ENCODE measurements around the gene RGS6. TPM values are rescaled to one million over a fixed set of nuclear protein-coding genes. Genes with fewer than 3 reads are reported as not detected.

Gene RGS6
- total RNA-seq, 1 donor from 2014 or later: 5.2 TPM

GRCh38 chr14:72573725-72574417 lies 641.6 kb downstream of the RGS6 start:
- H3K27me3 ChIP-seq (ENCODE audit: control insufficient read depth in 3 of 3, insufficient read depth in 3 of 3, low read length in 3 of 3): peaks cover 0 to 2% (median 0%) of the 10 kb centered on the region in 3 donors
- H3K9me3 ChIP-seq (ENCODE audit: control insufficient read depth in 3 of 3, low read length in 3 of 3): no peaks in the 10 kb centered on the region
- H3K27ac ChIP-seq (ENCODE audit: low read depth, low read length): no peak overlapping the region
- no peak overlapping the region for H3K4me3 ChIP-seq (ENCODE audit: low read length in 3 of 3)
- H3K9ac ChIP-seq (ENCODE audit: low read depth in 1 of 3, low read length in 3 of 3): no peak overlapping the region
- H3K4me1 ChIP-seq (ENCODE audit: control insufficient read depth in 3 of 3, insufficient read depth in 3 of 3, low read length in 3 of 3): peaks cover 0 to 5% (median 5%) of the 10 kb centered on the region in 3 donors
- no peaks in the 10 kb centered on the region for H3K36me3 ChIP-seq (ENCODE audit: control insufficient read depth in 3 of 3, insufficient read depth in 3 of 3, low read length in 3 of 3)

GRCh38 chr14:72574715-72575114 lies 642.5 kb downstream of the RGS6 start:
- Histone ChIP-seq H3K36me3 (ENCODE audit: control insufficient read depth in 3 of 3, insufficient read depth in 3 of 3, low read length in 3 of 3) (no peaks in the 10 kb centered on the region), H3K27ac (ENCODE audit: low read depth, low read length) (no peak overlapping the region), H3K4me1 (ENCODE audit: control insufficient read depth in 3 of 3, insufficient read depth in 3 of 3, low read length in 3 of 3) (peaks cover 0 to 5% (median 5%) of the 10 kb centered on the region in 3 donors), H3K27me3 (ENCODE audit: control insufficient read depth in 3 of 3, insufficient read depth in 3 of 3, low read length in 3 of 3) (peaks cover 0 to 2% (median 0%) of the 10 kb centered on the region in 3 donors), H3K9me3 (ENCODE audit: control insufficient read depth in 3 of 3, low read length in 3 of 3) (no peaks in the 10 kb centered on the region), H3K4me3 (ENCODE audit: low read length in 3 of 3) (no peak overlapping the region), H3K9ac (ENCODE audit: low read depth in 1 of 3, low read length in 3 of 3) (no peak overlapping the region)

GRCh38 chr14:72576258-72576657 lies 644.0 kb downstream of the RGS6 start:
- Histone ChIP-seq H3K36me3 (ENCODE audit: control insufficient read depth in 3 of 3, insufficient read depth in 3 of 3, low read length in 3 of 3) (no peaks in the 10 kb centered on the region), H3K27me3 (ENCODE audit: control insufficient read depth in 3 of 3, insufficient read depth in 3 of 3, low read length in 3 of 3) (peaks cover 0 to 2% (median 0%) of the 10 kb centered on the region in 3 donors), H3K4me3 (ENCODE audit: low read length in 3 of 3) (no peak overlapping the region), H3K4me1 (ENCODE audit: control insufficient read depth in 3 of 3, insufficient read depth in 3 of 3, low read length in 3 of 3) (peaks cover 0 to 5% (median 5%) of the 10 kb centered on the region in 3 donors), H3K9ac (ENCODE audit: low read depth in 1 of 3, low read length in 3 of 3) (no peak overlapping the region), H3K27ac (ENCODE audit: low read depth, low read length) (no peak overlapping the region), H3K9me3 (ENCODE audit: control insufficient read depth in 3 of 3, low read length in 3 of 3) (no peaks in the 10 kb centered on the region)

GRCh38 chr14:72577521-72577920 lies 645.3 kb downstream of the RGS6 start:
- Histone ChIP-seq H3K36me3 (ENCODE audit: control insufficient read depth in 3 of 3, insufficient read depth in 3 of 3, low read length in 3 of 3) (no peaks in the 10 kb centered on the region), H3K9ac (ENCODE audit: low read depth in 1 of 3, low read length in 3 of 3) (no peak overlapping the region), H3K27me3 (ENCODE audit: control insufficient read depth in 3 of 3, insufficient read depth in 3 of 3, low read length in 3 of 3) (peaks cover 0 to 2% (median 0%) of the 10 kb centered on the region in 3 donors), H3K27ac (ENCODE audit: low read depth, low read length) (no peak overlapping the region), H3K4me1 (ENCODE audit: control insufficient read depth in 3 of 3, insufficient read depth in 3 of 3, low read length in 3 of 3) (peaks cover 0 to 5% (median 5%) of the 10 kb centered on the region in 3 donors), H3K4me3 (ENCODE audit: low read length in 3 of 3) (no peak overlapping the region), H3K9me3 (ENCODE audit: control insufficient read depth in 3 of 3, low read length in 3 of 3) (no peaks in the 10 kb centered on the region)

GRCh38 chr14:72578514-72578913 lies 646.3 kb downstream of the RGS6 start:
- no peak overlapping the region for H3K9ac ChIP-seq (ENCODE audit: low read depth in 1 of 3, low read length in 3 of 3)
- H3K9me3 ChIP-seq (ENCODE audit: control insufficient read depth in 3 of 3, low read length in 3 of 3): no peaks in the 10 kb centered on the region
- no peak overlapping the region for H3K4me3 ChIP-seq (ENCODE audit: low read length in 3 of 3)
- peaks cover 0 to 2% (median 0%) of the 10 kb centered on the region in 3 donors for H3K27me3 ChIP-seq (ENCODE audit: control insufficient read depth in 3 of 3, insufficient read depth in 3 of 3, low read length in 3 of 3)
- H3K36me3 ChIP-seq (ENCODE audit: control insufficient read depth in 3 of 3, insufficient read depth in 3 of 3, low read length in 3 of 3): no peaks in the 10 kb centered on the region
- no peak overlapping the region for H3K27ac ChIP-seq (ENCODE audit: low read depth, low read length)
- H3K4me1 ChIP-seq (ENCODE audit: control insufficient read depth in 3 of 3, insufficient read depth in 3 of 3, low read length in 3 of 3): peaks cover 0 to 5% (median 5%) of the 10 kb centered on the region in 3 donors

GRCh38 chr14:72582582-72582981 lies 650.4 kb downstream of the RGS6 start:
- Histone ChIP-seq H3K4me1 (ENCODE audit: control insufficient read depth in 3 of 3, insufficient read depth in 3 of 3, low read length in 3 of 3) (no peaks in the 10 kb centered on the region), H3K9ac (ENCODE audit: low read depth in 1 of 3, low read length in 3 of 3) (no peak overlapping the region), H3K9me3 (ENCODE audit: control insufficient read depth in 3 of 3, low read length in 3 of 3) (no peaks in the 10 kb centered on the region), H3K27ac (ENCODE audit: low read depth, low read length) (no peak overlapping the region), H3K4me3 (ENCODE audit: low read length in 3 of 3) (no peak overlapping the region), H3K27me3 (ENCODE audit: control insufficient read depth in 3 of 3, insufficient read depth in 3 of 3, low read length in 3 of 3) (no peaks in the 10 kb centered on the region), H3K36me3 (ENCODE audit: control insufficient read depth in 3 of 3, insufficient read depth in 3 of 3, low read length in 3 of 3) (no peaks in the 10 kb centered on the region)

GRCh38 chr14:72583316-72584272 lies 651.4 kb downstream of the RGS6 start:
- Histone ChIP-seq H3K9ac (ENCODE audit: low read depth in 1 of 3, low read length in 3 of 3) (no peak overlapping the region), H3K9me3 (ENCODE audit: control insufficient read depth in 3 of 3, low read length in 3 of 3) (no peaks in the 10 kb centered on the region), H3K4me3 (ENCODE audit: low read length in 3 of 3) (no peak overlapping the region), H3K4me1 (ENCODE audit: control insufficient read depth in 3 of 3, insufficient read depth in 3 of 3, low read length in 3 of 3) (no peaks in the 10 kb centered on the region), H3K36me3 (ENCODE audit: control insufficient read depth in 3 of 3, insufficient read depth in 3 of 3, low read length in 3 of 3) (no peaks in the 10 kb centered on the region), H3K27me3 (ENCODE audit: control insufficient read depth in 3 of 3, insufficient read depth in 3 of 3, low read length in 3 of 3) (no peaks in the 10 kb centered on the region), H3K27ac (ENCODE audit: low read depth, low read length) (no peak overlapping the region)

- no peak overlapping the region for H3K27ac ChIP-seq (ENCODE audit: low read depth, low read length)
- H3K4me1 ChIP-seq (ENCODE audit: control insufficient read depth in 3 of 3, insufficient read depth in 3 of 3, low read length in 3 of 3): peaks cover 0 to 3% (median 3%) of the 10 kb centered on the region in 3 donors
- no peaks in the 10 kb centered on the region for H3K27me3 ChIP-seq (ENCODE audit: control insufficient read depth in 3 of 3, insufficient read depth in 3 of 3, low read length in 3 of 3)
- no peaks in the 10 kb centered on the region for H3K36me3 ChIP-seq (ENCODE audit: control insufficient read depth in 3 of 3, insufficient read depth in 3 of 3, low read length in 3 of 3)
- H3K9ac ChIP-seq (ENCODE audit: low read depth in 1 of 3, low read length in 3 of 3): no peak overlapping the region
- no peak overlapping the region for H3K4me3 ChIP-seq (ENCODE audit: low read length in 3 of 3)
- no peaks in the 10 kb centered on the region for H3K9me3 ChIP-seq (ENCODE audit: control insufficient read depth in 3 of 3, low read length in 3 of 3)
Observed at GRCh38 chr14:72588521-72588920, 656.3 kb downstream of the RGS6 start.

- H3K36me3 ChIP-seq (ENCODE audit: control insufficient read depth in 3 of 3, insufficient read depth in 3 of 3, low read length in 3 of 3): no peaks in the 10 kb centered on the region
- peaks cover 0 to 3% (median 3%) of the 10 kb centered on the region in 3 donors for H3K4me1 ChIP-seq (ENCODE audit: control insufficient read depth in 3 of 3, insufficient read depth in 3 of 3, low read length in 3 of 3)
- H3K4me3 ChIP-seq (ENCODE audit: low read length in 3 of 3): no peak overlapping the region
- H3K27me3 ChIP-seq (ENCODE audit: control insufficient read depth in 3 of 3, insufficient read depth in 3 of 3, low read length in 3 of 3): no peaks in the 10 kb centered on the region
- H3K9ac ChIP-seq (ENCODE audit: low read depth in 1 of 3, low read length in 3 of 3): no peak overlapping the region
- H3K9me3 ChIP-seq (ENCODE audit: control insufficient read depth in 3 of 3, low read length in 3 of 3): no peaks in the 10 kb centered on the region
- H3K27ac ChIP-seq (ENCODE audit: low read depth, low read length): no peak overlapping the region
Observed at GRCh38 chr14:72589652-72590051, 657.4 kb downstream of the RGS6 start.

GRCh38 chr14:72590577-72590976 lies 658.3 kb downstream of the RGS6 start:
- Histone ChIP-seq H3K36me3 (ENCODE audit: control insufficient read depth in 3 of 3, insufficient read depth in 3 of 3, low read length in 3 of 3) (no peaks in the 10 kb centered on the region), H3K27me3 (ENCODE audit: control insufficient read depth in 3 of 3, insufficient read depth in 3 of 3, low read length in 3 of 3) (no peaks in the 10 kb centered on the region), H3K9me3 (ENCODE audit: control insufficient read depth in 3 of 3, low read length in 3 of 3) (no peaks in the 10 kb centered on the region), H3K4me3 (ENCODE audit: low read length in 3 of 3) (no peak overlapping the region), H3K4me1 (ENCODE audit: control insufficient read depth in 3 of 3, insufficient read depth in 3 of 3, low read length in 3 of 3) (peaks cover 0 to 3% (median 3%) of the 10 kb centered on the region in 3 donors), H3K27ac (ENCODE audit: low read depth, low read length) (no peak overlapping the region), H3K9ac (ENCODE audit: low read depth in 1 of 3, low read length in 3 of 3) (no peak overlapping the region)

All from skeletal muscle tissue (tissue), 4 donors.